Occipital lobe (tissue), 2 donors: ENCODE results near the gene DOCK7. TPM values are rescaled to one million over a fixed set of nuclear protein-coding genes. Genes with fewer than 3 reads are reported as not detected.
A peak's percentile ranks its signal among the peaks of the same experiment; 100 is the strongest.
"Not testable (repeated sequence)": the region's sequence is repeated elsewhere in the genome, so short reads cannot be mapped to it uniquely, and the experiment has no call there.

Experiments used
- DNase-seq: peaks from one replicate; lab custom pipeline; 2025; lab: John Stamatoyannopoulos, UW
- total RNA-seq: library from RNA; depleted of rRNA; stranded (reverse); fragments of >200 nt; gene quantifications from one replicate; pipeline ENCODE4 v1.2.3, GENCODE V29; 2014

Gene DOCK7
- total RNA-seq, 1 donor from 2014 or later: 224 TPM

DNA sequence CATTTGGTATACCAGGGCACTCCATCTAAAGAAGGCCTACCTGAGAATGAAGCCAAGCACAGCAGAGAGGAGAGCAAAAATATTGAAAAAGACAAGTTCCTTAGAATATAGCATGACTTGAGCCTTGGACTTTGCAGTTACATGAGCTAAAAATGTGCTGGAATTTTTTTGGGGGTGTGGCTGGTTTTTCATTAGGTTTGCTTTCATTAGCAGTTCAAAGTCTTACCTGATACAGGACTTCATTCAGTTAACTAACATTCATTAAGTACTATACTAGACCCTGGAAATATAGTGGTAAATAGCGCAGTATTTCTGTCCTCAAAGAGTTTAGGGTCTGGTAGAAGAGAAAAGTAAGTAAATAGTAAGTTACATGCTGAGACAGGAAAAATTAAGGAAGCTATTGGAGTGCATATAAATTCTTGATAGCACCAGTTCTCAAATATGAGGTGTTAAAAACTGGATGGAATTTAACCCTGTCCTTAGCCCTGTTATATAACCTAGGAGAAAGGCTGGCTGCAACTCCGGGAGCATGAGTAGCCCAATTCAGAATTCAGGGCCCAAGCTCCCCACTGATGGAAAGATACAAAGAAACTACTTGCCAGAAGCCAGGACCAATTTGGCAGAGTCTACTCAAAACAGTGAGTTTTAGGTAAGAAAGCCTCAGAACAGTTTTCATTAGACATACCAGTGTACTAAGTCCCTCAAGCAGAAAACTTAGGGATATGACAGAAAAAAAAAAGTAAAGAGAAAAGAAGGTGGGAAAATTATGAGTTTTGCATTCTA lies 3.1 kb upstream of the DOCK7 start:
- no peak for DNase-seq

DNA sequence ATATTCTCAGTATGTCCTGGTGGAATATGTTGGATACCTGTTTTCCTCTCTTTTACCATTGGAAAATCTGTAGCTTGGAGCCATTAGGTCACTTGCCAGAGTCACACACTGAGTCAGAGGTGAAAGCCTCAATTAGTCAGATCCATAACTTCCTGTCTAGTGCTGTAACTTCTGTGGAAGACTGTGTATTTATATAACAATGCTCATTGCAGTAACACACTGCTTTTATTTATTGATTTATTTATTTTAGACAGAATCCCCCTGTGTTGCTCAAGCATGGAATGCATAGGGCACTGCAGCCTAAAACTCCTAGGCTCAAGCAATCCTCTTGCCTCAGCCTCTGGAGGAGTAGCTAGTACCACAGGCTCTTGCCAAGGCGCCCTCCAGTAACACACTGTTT lies 1.3 kb upstream of the DOCK7 start:
- no peak for DNase-seq

GRCh38 chr1:62688687-62689085 lies 500 bp upstream of the DOCK7 start:
- DNase-seq: no peak

DNA sequence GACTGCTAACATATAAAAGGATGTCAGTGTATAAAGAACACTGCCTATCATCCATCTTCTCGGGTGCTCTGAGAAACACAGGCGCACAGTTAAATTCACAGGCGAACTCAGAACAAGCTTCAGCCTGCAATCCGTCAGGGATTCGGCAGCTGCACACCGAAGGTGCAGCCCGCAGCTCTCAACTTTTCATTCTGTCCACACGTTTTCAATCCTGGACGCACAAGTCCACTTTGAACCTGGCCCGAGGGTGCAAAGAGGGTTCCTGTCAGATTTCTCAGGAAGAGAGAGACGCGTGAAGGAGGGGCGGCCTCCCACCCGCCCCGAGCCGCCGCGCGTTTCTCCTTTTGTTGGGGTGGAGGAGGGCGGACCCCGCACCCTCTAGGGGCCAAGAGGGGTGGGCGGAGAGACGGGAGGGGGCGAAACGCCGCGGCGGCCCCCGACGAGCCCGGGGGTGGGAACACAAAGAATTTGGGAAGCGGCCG lies 724 bp downstream of the DOCK7 start:
- peak; percentile 62 for DNase-seq

DNA sequence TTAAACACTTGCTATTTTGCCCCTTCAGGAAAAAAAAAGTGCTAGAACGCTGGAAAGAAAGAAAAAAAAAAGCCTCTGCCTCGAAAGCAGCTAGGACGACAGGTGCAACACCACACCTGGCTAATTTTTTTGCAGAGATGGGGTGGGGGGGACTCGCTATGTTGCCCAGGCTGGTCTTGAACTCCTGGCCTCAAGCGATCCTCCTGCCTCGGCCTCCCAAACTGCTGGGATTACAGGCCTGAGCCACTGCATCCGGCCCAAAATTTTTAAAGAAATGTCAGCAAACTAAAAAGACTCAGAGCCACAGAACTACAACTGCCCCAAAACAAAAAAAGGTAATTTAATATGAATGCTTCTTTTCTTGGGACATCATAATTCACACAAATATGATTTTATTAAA lies 1.4 kb downstream of the DOCK7 start:
- no peak for DNase-seq

GRCh38 chr1:62685431-62685859 lies 2.7 kb downstream of the DOCK7 start:
- no peak for DNase-seq

DNA sequence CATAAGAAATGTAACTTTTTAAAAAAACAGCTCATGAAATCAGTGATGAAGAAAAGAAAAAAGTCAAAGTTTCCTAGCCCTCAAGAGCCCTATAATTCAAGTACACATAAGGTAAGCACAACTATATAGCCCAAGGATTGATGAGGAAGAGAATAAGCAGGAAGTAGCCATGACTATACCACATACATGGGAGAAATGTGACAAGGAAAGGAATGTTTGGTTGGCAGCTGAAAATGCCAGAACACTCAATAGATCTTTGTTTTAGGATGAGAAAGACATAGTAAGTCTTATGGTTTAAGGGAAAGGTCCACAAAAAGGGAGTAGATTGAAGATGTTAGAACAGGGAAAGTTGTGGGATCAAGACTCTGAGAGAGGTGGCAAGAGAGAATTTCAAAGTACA lies 5.7 kb downstream of the DOCK7 start:
- no peak for DNase-seq

- not testable (repeated sequence) for DNase-seq
Measured at GRCh38 chr1:62680992-62681391, 7.2 kb downstream of the DOCK7 start.

DNA sequence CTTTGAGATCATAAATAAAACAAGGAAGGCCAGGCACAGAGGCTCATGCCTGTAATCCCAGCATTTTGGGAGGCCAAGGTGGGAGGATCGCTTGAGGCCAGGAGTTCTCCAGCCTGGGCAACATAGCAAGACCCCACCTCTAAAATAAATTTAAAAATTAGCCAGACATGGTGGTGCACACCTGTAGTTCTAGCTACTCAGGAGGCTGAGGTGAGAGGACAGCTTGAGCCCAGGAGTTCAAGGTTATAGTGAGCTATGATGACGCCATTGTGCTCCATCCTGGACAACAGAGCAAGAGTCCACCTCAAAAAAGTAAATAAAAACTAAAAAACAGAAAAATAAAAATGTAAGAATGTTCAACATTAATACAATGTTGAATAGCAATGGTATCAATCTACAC lies 10.4 kb downstream of the DOCK7 start:
- not testable (repeated sequence) for DNase-seq

GRCh38 chr1:62676611-62677356 lies 11.4 kb downstream of the DOCK7 start:
- DNase-seq: no peak

DNA sequence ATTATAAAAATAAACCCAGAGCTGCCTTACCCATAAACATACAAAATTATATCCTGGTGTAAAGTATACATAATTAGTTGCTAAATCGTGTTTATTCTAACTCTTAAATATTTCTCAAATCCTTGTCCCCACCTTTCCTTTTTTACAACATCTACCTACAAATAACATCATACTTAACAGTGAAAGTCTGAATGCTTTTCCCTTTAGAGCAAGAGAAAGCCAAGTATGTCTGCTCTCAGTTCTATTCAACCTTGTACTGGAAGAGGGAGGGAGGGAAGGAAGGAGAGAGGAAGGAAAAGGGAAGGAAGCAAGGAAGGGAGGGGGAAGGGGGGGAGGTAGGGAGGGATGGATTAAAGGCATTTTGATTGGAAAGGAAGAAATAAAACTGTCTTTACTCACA lies 14.6 kb downstream of the DOCK7 start:
- DNase-seq: no peak

DNA sequence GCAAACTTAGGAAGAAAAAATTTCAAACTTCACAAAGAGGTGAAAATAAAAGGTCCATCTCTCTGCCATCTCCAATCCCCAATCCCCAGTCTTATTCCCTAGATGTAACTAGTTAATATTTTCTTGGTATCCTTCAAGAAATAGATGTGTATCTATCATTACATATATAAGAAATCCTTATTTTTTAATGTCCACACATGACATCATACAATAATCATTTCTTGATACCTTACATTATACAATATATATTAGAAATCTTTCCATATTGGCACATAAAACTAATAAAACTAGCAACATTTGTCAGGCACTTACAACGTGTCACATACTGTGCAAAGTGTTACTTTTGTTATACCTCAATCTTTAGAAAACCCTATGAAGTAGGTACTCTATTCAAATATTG lies 16.2 kb downstream of the DOCK7 start:
- DNase-seq: no peak

DNA sequence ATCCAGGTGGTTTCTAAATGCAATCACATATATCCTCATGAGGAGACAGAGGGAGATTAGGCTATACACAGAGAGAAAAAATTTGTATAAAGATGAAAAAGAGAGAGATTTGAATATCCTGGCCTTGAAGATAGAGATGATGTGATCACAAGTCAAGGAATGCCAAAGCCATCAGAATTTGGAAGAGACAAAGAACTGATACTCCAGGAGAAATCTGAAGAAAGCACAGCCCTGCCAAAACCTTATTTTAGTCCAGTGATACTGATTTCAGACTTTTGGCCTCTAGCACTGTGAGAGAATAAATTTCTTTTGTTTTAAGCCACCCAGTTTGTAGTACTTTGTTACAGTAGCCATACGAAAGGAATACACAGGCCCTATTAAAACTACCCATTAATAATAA lies 33.4 kb downstream of the DOCK7 start:
- DNase-seq: no peak

- no peak for DNase-seq
Measured at GRCh38 chr1:62652387-62652786, 35.8 kb downstream of the DOCK7 start.

- no peak for DNase-seq
Measured at GRCh38 chr1:62643283-62643682, 44.9 kb downstream of the DOCK7 start.

- no peak for DNase-seq
Measured at GRCh38 chr1:62637392-62638105, 50.6 kb downstream of the DOCK7 start.

DNA sequence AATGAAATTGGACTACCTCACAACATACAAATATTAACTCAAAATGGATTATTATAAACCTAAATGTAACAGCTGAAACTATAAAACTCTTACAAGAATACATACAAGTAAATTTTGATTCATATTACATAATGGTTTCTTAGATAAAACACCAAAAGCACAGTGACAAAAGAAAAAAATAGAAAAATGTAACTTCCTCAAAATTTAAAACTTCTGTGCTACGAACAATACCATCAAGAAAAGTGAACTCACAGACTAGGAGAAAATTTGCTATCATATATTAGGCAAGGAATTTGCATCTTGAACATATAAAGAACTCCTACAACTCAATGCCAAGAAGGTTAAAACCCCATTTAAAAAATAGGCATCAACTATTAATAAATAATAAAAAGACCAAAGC lies 59.7 kb downstream of the DOCK7 start:
- DNase-seq: no peak

GRCh38 chr1:62625415-62625814 lies 62.8 kb downstream of the DOCK7 start:
- DNase-seq: no peak

- DNase-seq: no peak
Measured at GRCh38 chr1:62621907-62622306, 66.3 kb downstream of the DOCK7 start.

GRCh38 chr1:62613890-62614289 lies 74.3 kb downstream of the DOCK7 start:
- DNase-seq: no peak

DNA sequence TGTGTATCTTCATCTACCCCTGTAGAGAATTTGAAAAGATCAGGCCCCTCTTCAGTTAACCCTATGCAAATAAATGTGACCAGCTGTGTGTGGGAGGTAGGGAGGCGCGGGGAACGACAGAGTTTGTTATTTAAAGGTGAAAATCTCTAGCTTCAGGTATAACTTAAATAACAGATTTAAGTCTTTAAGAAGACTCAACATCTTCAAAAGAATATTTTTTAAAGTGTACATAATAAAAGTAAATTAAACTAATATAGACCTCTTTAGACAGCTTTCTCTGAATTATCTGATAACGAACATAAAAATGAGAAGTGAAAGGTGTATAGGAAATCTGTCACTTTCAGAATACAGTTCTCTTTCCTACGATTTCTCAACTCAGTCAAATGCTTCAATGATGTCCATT lies 74.9 kb downstream of the DOCK7 start:
- no peak for DNase-seq

DNA sequence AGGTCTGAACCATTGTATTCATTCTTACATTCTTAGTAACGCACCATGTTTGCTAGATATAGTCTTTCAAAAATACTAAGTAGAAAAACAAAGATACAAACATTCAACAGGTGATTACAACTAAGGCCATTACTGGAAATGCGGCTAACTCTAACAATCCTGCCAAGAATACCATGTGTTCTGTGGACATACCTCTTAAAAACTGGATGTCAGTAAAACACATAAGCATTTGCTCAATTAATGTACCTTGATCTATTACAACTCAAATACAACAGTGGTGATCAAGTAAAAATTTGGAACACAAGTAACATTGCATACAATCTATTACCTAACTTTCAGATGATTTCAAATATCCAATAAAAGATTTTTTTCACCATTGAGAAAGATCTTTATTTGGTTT lies 75.4 kb downstream of the DOCK7 start:
- no peak for DNase-seq
